Measurements from ENCODE around the gene SPHK2.

DNA sequence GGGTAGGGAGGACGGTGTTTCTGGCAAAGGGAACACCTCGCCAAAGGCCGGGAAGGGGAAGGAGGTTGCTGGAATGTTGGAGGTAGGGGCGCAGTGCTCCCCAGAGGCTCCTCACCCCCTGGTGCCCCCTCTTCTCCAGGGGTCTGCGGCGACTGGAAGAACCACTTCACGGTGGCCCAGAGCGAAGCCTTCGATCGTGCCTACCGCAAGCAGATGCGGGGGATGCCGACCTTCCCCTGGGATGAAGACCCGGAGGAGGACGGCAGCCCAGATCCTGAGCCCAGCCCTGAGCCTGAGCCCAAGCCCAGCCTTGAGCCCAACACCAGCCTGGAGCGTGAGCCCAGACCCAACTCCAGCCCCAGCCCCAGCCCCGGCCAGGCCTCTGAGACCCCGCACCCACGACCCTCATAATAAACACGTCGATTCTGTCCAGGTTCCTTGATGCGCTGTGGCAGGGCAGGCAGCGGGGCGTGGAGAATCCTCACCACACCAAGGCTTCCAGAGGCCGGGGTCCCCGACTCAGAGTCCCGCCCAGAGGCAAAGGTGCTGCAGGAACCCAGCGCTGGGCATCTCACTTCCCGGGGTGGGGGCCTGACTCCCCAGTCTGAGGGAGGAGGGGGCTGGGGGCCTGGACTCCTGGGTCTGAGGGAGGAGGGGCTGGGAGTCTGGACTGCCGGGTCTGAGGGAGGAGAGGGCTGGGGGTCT, 20.2 kb upstream of the SPHK2 start:
- no peak for TF ChIP-seq POLR2A (IDR thresholded peaks at IDR 0.05)
- TF ChIP-seq CTCF (IDR thresholded peaks at IDR 0.05 in 4 of 5, conservative IDR thresholded peaks at IDR 0.05 in 1 of 5) = no peak
